ENCODE results near the gene PHB1.
A peak's percentile ranks its signal among the peaks of the same experiment; 100 is the strongest.

The PHB1 gene

GRCh38 chr17:49414622-49415350 is at the start of gene PHB1:
PHB1 (minus strand) TSS chr17:49414882; CDS start chr17:49413264, 1,618 bp downstream.
- peak; percentile 88 to 91 for DNase-seq

- DNase-seq, result no peak
Measured at GRCh38 chr17:49464049-49464448, 49.4 kb upstream of the PHB1 start.

GRCh38 chr17:49461580-49461979 is 46.9 kb upstream of the PHB1 start:
- no peak for DNase-seq

GRCh38 chr17:49460401-49460800 is 45.7 kb upstream of the PHB1 start:
- DNase-seq, result no peak

- DNase-seq, result no peak
Measured at GRCh38 chr17:49459401-49459984, 44.8 kb upstream of the PHB1 start.

- no peak for DNase-seq
Measured at GRCh38 chr17:49457564-49458535, 43.2 kb upstream of the PHB1 start.

GRCh38 chr17:49456183-49456965 is 41.7 kb upstream of the PHB1 start:
- DNase-seq, result no peak

- no peak for DNase-seq
Measured at GRCh38 chr17:49455272-49455861, 40.7 kb upstream of the PHB1 start.

- DNase-seq, result no peak
Measured at GRCh38 chr17:49454050-49454449, 39.4 kb upstream of the PHB1 start.

- DNase-seq, result no peak
Measured at GRCh38 chr17:49452661-49453060, 38.0 kb upstream of the PHB1 start.

- no peak for DNase-seq
Measured at GRCh38 chr17:49452201-49452600, 37.5 kb upstream of the PHB1 start.

GRCh38 chr17:49450735-49451134 is 36.1 kb upstream of the PHB1 start:
- no peak for DNase-seq

GRCh38 chr17:49450181-49450580 is 35.5 kb upstream of the PHB1 start:
- DNase-seq, result no peak

GRCh38 chr17:49447628-49448302 is 33.1 kb upstream of the PHB1 start:
- DNase-seq, result no peak

- no peak for DNase-seq
Measured at GRCh38 chr17:49445591-49445990, 30.9 kb upstream of the PHB1 start.

GRCh38 chr17:49444384-49444783 is 29.7 kb upstream of the PHB1 start:
- no peak for DNase-seq

- DNase-seq, result no peak
Measured at GRCh38 chr17:49443862-49444261, 29.2 kb upstream of the PHB1 start.

GRCh38 chr17:49442041-49442440 is 27.4 kb upstream of the PHB1 start:
- DNase-seq, result no peak

- DNase-seq, result no peak
Measured at GRCh38 chr17:49441578-49441977, 26.9 kb upstream of the PHB1 start.

- no peak for DNase-seq
Measured at GRCh38 chr17:49440581-49440980, 25.9 kb upstream of the PHB1 start.

- no peak for DNase-seq
Measured at GRCh38 chr17:49439673-49440571, 25.2 kb upstream of the PHB1 start.

Measured in stimulated activated CD4-positive, alpha-beta T cell treated with anti-CD3 and anti-CD28 coated beads, Interleukin-2, amount 100 ng/mL, for 48 hours (primary cell).